GM23338 (cell line): ENCODE data around the gene RAP1GDS1. TPM values are rescaled to one million over a fixed set of nuclear protein-coding genes. Genes with fewer than 3 reads are reported as not detected.

Source experiments
- ATAC-seq: fragments of 200-7000 bp; cut with Tn5 transposase; 3 replicates; pipeline ENCODE4 v1.9.1; 2020
- DNase-seq: peaks from one replicate; pipeline ENCODE4 v3.0.0-alpha.2; 2015; ENCODE audit warnings: low spot score
- H2AFZ ChIP-seq: fragments of 200-600 bp; sonication (generic); 2 replicates; pipeline ENCODE4 v1.8.0; 2016; ENCODE audit warnings: antibody characterized with exemption, mild to moderate bottlenecking, moderate library complexity
- H3F3A ChIP-seq: fragments of 200-600 bp; sonication (generic); replicated peaks from 2 replicates; pipeline ENCODE4 v1.8.0; 2017; ENCODE audit warnings: antibody characterized with exemption, mixed run types, low read depth
- H3K27ac ChIP-seq: fragments of 200-600 bp; sonication (generic); 2 replicates; pipeline ENCODE4 v1.6.1; 2016; ENCODE audit warnings: low read depth
- H3K27me3 ChIP-seq: fragments of 200-600 bp; sonication (generic); 2 replicates; pipeline ENCODE4 v1.8.0; 2016; ENCODE audit warnings: mild to moderate bottlenecking, mixed run types, moderate library complexity; ENCODE audit not compliant: insufficient read depth
- H3K36me3 ChIP-seq: fragments of 200-600 bp; sonication (generic); 2 replicates; pipeline ENCODE4 v1.8.0; 2016; ENCODE audit warnings: mild to moderate bottlenecking; ENCODE audit not compliant: insufficient read depth
- H3K4me1 ChIP-seq: fragments of 200-600 bp; sonication (generic); 2 replicates; pipeline ENCODE4 v1.8.0; 2016; ENCODE audit warnings: mild to moderate bottlenecking, moderate library complexity; ENCODE audit not compliant: insufficient read depth
- H3K4me2 ChIP-seq: fragments of 200-600 bp; sonication (generic); 2 replicates; pipeline ENCODE4 v1.7.1; 2017; ENCODE audit warnings: mixed run types
- H3K4me3 ChIP-seq: fragments of 200-600 bp; sonication (generic); 2 replicates; pipeline ENCODE4 v1.6.1; 2016; ENCODE audit warnings: mixed run types
- H3K79me2 ChIP-seq: fragments of 200-600 bp; sonication (generic); replicated peaks from 2 replicates; pipeline ENCODE4 v1.8.0; 2017; ENCODE audit warnings: mild to moderate bottlenecking; ENCODE audit not compliant: insufficient read depth
- H3K9me2 ChIP-seq: fragments of 200-600 bp; sonication (generic); 2 replicates; pipeline ENCODE4 v1.8.0; 2017; ENCODE audit not compliant: insufficient read depth
- H4K20me1 ChIP-seq: fragments of 200-600 bp; sonication (generic); replicated peaks from 2 replicates; pipeline ENCODE4 v1.8.0; 2017; ENCODE audit warnings: mild to moderate bottlenecking; ENCODE audit not compliant: insufficient read depth
- H3K27ac Mint-ChIP-seq: 2 replicates; pipeline ENCODE4 v1.8.0; 2020; ENCODE audit warnings: inconsistent platforms, mild to moderate bottlenecking, moderate library complexity, mixed read lengths
- H3K27me3 Mint-ChIP-seq: 3 replicates; pipeline ENCODE4 v1.8.0; 2022; ENCODE audit warnings: low read depth, mild to moderate bottlenecking, moderate library complexity, mixed read lengths, inconsistent platforms; ENCODE audit not compliant: insufficient read depth, poor library complexity
- H3K36me3 Mint-ChIP-seq: 3 replicates; pipeline ENCODE4 v1.8.0; 2021; ENCODE audit warnings: low read depth, mild to moderate bottlenecking, inconsistent platforms, moderate library complexity, mixed read lengths
- H3K4me1 Mint-ChIP-seq: 3 replicates; pipeline ENCODE4 v1.8.0; 2020; ENCODE audit warnings: mild to moderate bottlenecking, inconsistent platforms, mixed read lengths
- H3K4me3 Mint-ChIP-seq: 3 replicates; pipeline ENCODE4 v1.8.0; 2021; ENCODE audit warnings: moderate library complexity, mild to moderate bottlenecking, inconsistent platforms, mixed read lengths
- H3K9me3 Mint-ChIP-seq: 3 replicates; pipeline ENCODE4 v1.8.0; 2020; ENCODE audit warnings: moderate library complexity, mild to moderate bottlenecking, inconsistent platforms, mixed read lengths
- CREB1 ChIP-seq: fragments of 250-450 bp; sonication (Bioruptor Pico); IDR thresholded peaks from 2 replicates; pipeline ENCODE4 v1.5.0; 2020; ENCODE audit warnings: low read depth, mild to moderate bottlenecking, moderate library complexity
- EZH2 ChIP-seq: fragments of 200-600 bp; sonication (generic); IDR thresholded peaks from one replicate; pipeline ENCODE4 v1.8.0; 2017; ENCODE audit warnings: antibody characterized with exemption, mild to moderate bottlenecking, low read depth; ENCODE audit not compliant: unreplicated experiment
- EZH2phosphoT487 ChIP-seq: fragments of 200-600 bp; sonication (generic); IDR thresholded peaks from one replicate; pipeline ENCODE4 v1.8.1; 2018; ENCODE audit warnings: antibody characterized with exemption; ENCODE audit not compliant: unreplicated experiment
- JUNB ChIP-seq: IDR thresholded peaks from one replicate; pipeline ENCODE4 v1.6.1; 2016; ENCODE audit warnings: antibody characterized with exemption; ENCODE audit not compliant: unreplicated experiment
- NANOG ChIP-seq: IDR thresholded peaks from 2 replicates; pipeline ENCODE4 v1.6.1; 2016; ENCODE audit warnings: antibody characterized with exemption, borderline replicate concordance
- STAT1 ChIP-seq: IDR thresholded peaks from one replicate; pipeline ENCODE4 v1.6.1; 2016; ENCODE audit warnings: antibody characterized with exemption; ENCODE audit not compliant: unreplicated experiment
- ZNF114 ChIP-seq: fragments of 250-450 bp; sonication (Bioruptor Pico); IDR thresholded peaks from 2 replicates; pipeline ENCODE4 v1.5.0; 2020; ENCODE audit warnings: mild to moderate bottlenecking, moderate library complexity
- ZNF331 ChIP-seq: fragments of 250-450 bp; sonication (Bioruptor Pico); IDR thresholded peaks from 2 replicates; pipeline ENCODE4 v1.5.0; 2020; ENCODE audit warnings: low read depth, mild to moderate bottlenecking, moderate library complexity
- polyA plus RNA-seq: library from polyadenylated mRNA; unstranded; fragments of >200 nt; fragmentation: Nextera tagmentation; extraction: Ambion mirVana; gene quantifications from 2 replicates; pipeline ENCODE4 v1.2.1, GENCODE V29; 2016
- total RNA-seq: library from RNA; depleted of rRNA; stranded (reverse); fragments of >200 nt; shearing (Covaris generic); gene quantifications from 2 replicates; pipeline ENCODE4 v1.2.3, GENCODE V29; 2014
- TF ChIP-seq, protein P1 (sequence below), 2 experiments: fragments of 200-600 bp in 1 of 2; sonication (generic) in 1 of 2; conservative IDR thresholded peaks; 2 replicates each; pipeline versions ENCODE4 v1.5.1 to v1.6.1; 2016 to 2017; ENCODE audit warnings: antibody characterized with exemption in 2 of 2, low read depth in 2 of 2, mild to moderate bottlenecking in 2 of 2, moderate library complexity in 1 of 2
- TF ChIP-seq, protein P2 (sequence below): fragments of 250-450 bp; sonication (Bioruptor Pico); IDR thresholded peaks from 2 replicates; pipeline ENCODE4 v1.5.0; 2020; ENCODE audit warnings: mild to moderate bottlenecking, moderate library complexity

The RAP1GDS1 gene
- total and polyA plus RNA-seq, 2 experiments from 2014 or later: 23.7 to 32.4 TPM

- TF ChIP-seq JUNB: no peak
- TF ChIP-seq NANOG: no peak
- no peak for TF ChIP-seq ZNF114 (CRISPR knock-in tag)
Measured at GRCh38 chr4:98468709-98469108, 207.5 kb downstream of the RAP1GDS1 start (continued).

DNA sequence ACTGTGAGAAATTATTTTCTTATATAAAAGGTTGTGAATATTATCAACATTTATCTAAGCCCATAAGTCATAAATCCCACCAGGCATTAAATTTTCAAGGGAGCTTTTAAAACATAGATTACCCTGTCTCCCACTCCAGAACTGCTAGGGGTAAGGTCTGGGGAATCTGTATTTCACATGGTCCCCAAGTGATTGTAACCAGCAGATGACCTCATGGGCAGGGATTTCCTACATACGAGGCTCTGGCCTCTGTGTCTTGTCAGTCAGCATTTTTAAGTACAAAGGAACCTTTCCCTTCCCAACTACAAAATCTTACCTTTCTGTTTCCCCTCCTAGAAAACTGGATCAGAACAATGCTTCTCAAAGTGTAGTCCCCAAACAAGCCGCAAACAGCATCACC, 208.6 kb downstream of the RAP1GDS1 start:
- peaks cover 2% of the 10 kb centered on the region for H3K27me3 Mint-ChIP-seq
- Histone ChIP-seq H3K4me2 (no peak overlapping the region), H3F3A (0 out of 2 replicates have a peak, but pooled peaks cover 2% of the 10 kb centered on the region), H2AFZ (no peak overlapping the region), H3K36me3 (peaks cover 4% of the 10 kb centered on the region; the same call in 1 of the 2 replicates), H4K20me1 (no peaks in the 10 kb centered on the region), H3K4me3 (no peak overlapping the region), H3K4me1 (peaks cover 4% of the 10 kb centered on the region; the same call in 1 of the 2 replicates), H3K9me2 (no peaks in the 10 kb centered on the region), H3K27ac (no peak overlapping the region), H3K27me3 (no peaks in the 10 kb centered on the region), H3K79me2 (no peaks in the 10 kb centered on the region)
- H3K9me3 Mint-ChIP-seq: no peaks in the 10 kb centered on the region
- peaks cover 14% of the 10 kb centered on the region for H3K4me1 Mint-ChIP-seq
- ATAC-seq (no peak), DNase-seq (no peak)
- H3K4me3 Mint-ChIP-seq: no peak overlapping the region
- H3K27ac Mint-ChIP-seq: no peak overlapping the region
- H3K36me3 Mint-ChIP-seq: peaks cover 23% of the 10 kb centered on the region
- TF ChIP-seq EZH2phosphoT487 (no peak), CREB1 (CRISPR knock-in tag) (no peak), ZNF114 (CRISPR knock-in tag) (no peak), STAT1 (no peak), EZH2 (no peak), JUNB (no peak), ZNF331 (CRISPR knock-in tag) (no peak), NANOG (no peak)
- TF ChIP-seq, protein P1, sequence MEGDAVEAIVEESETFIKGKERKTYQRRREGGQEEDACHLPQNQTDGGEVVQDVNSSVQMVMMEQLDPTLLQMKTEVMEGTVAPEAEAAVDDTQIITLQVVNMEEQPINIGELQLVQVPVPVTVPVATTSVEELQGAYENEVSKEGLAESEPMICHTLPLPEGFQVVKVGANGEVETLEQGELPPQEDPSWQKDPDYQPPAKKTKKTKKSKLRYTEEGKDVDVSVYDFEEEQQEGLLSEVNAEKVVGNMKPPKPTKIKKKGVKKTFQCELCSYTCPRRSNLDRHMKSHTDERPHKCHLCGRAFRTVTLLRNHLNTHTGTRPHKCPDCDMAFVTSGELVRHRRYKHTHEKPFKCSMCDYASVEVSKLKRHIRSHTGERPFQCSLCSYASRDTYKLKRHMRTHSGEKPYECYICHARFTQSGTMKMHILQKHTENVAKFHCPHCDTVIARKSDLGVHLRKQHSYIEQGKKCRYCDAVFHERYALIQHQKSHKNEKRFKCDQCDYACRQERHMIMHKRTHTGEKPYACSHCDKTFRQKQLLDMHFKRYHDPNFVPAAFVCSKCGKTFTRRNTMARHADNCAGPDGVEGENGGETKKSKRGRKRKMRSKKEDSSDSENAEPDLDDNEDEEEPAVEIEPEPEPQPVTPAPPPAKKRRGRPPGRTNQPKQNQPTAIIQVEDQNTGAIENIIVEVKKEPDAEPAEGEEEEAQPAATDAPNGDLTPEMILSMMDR (conservative IDR thresholded peaks at IDR 0.05; ENCODE audit: low read depth in 2 of 2): no peak
- TF ChIP-seq, protein P2, sequence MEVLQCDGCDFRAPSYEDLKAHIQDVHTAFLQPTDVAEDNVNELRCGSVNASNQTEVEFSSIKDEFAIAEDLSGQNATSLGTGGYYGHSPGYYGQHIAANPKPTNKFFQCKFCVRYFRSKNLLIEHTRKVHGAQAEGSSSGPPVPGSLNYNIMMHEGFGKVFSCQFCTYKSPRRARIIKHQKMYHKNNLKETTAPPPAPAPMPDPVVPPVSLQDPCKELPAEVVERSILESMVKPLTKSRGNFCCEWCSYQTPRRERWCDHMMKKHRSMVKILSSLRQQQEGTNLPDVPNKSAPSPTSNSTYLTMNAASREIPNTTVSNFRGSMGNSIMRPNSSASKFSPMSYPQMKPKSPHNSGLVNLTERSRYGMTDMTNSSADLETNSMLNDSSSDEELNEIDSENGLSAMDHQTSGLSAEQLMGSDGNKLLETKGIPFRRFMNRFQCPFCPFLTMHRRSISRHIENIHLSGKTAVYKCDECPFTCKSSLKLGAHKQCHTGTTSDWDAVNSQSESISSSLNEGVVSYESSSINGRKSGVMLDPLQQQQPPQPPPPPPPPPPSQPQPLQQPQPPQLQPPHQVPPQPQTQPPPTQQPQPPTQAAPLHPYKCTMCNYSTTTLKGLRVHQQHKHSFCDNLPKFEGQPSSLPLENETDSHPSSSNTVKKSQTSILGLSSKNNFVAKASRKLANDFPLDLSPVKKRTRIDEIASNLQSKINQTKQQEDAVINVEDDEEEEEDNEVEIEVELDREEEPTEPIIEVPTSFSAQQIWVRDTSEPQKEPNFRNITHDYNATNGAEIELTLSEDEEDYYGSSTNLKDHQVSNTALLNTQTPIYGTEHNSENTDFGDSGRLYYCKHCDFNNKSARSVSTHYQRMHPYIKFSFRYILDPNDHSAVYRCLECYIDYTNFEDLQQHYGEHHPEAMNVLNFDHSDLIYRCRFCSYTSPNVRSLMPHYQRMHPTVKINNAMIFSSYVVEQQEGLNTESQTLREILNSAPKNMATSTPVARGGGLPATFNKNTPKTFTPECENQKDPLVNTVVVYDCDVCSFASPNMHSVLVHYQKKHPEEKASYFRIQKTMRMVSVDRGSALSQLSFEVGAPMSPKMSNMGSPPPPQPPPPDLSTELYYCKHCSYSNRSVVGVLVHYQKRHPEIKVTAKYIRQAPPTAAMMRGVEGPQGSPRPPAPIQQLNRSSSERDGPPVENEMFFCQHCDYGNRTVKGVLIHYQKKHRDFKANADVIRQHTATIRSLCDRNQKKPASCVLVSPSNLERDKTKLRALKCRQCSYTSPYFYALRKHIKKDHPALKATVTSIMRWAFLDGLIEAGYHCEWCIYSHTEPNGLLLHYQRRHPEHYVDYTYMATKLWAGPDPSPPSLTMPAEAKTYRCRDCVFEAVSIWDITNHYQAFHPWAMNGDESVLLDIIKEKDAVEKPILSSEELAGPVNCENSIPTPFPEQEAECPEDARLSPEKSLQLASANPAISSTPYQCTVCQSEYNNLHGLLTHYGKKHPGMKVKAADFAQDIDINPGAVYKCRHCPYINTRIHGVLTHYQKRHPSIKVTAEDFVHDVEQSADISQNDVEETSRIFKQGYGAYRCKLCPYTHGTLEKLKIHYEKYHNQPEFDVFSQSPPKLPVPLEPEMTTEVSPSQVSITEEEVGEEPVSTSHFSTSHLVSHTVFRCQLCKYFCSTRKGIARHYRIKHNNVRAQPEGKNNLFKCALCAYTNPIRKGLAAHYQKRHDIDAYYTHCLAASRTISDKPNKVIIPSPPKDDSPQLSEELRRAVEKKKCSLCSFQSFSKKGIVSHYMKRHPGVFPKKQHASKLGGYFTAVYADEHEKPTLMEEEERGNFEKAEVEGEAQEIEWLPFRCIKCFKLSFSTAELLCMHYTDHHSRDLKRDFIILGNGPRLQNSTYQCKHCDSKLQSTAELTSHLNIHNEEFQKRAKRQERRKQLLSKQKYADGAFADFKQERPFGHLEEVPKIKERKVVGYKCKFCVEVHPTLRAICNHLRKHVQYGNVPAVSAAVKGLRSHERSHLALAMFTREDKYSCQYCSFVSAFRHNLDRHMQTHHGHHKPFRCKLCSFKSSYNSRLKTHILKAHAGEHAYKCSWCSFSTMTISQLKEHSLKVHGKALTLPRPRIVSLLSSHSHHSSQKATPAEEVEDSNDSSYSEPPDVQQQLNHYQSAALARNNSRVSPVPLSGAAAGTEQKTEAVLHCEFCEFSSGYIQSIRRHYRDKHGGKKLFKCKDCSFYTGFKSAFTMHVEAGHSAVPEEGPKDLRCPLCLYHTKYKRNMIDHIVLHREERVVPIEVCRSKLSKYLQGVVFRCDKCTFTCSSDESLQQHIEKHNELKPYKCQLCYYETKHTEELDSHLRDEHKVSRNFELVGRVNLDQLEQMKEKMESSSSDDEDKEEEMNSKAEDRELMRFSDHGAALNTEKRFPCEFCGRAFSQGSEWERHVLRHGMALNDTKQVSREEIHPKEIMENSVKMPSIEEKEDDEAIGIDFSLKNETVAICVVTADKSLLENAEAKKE (CRISPR knock-in tag): no peak
